ENCODE results near the gene FBF1.
"Not testable (repeated sequence)": the region's sequence is repeated elsewhere in the genome, so short reads cannot be mapped to it uniquely, and the experiment has no call there.

Gene FBF1

GRCh38 chr17:75889454-75889853 is 51.4 kb downstream of the FBF1 start:
- no peaks in the 10 kb centered on the region for H3K9me3 ChIP-seq (ENCODE audit: control insufficient read depth in 2 of 2, low read length in 2 of 2)
- H3K27me3 ChIP-seq (ENCODE audit: control insufficient read depth in 2 of 2, insufficient read depth in 2 of 2, low read length in 2 of 2): no peaks in the 10 kb centered on the region
- no peak overlapping the region for H3K4me3 ChIP-seq (ENCODE audit: low read length in 2 of 2)
- H3K27ac ChIP-seq (ENCODE audit: low read depth in 2 of 2, low read length in 2 of 2): no peak overlapping the region
- H3K9ac ChIP-seq (ENCODE audit: low read depth in 1 of 2, low read length in 2 of 2): no peak overlapping the region
- H3K4me1 ChIP-seq (ENCODE audit: control insufficient read depth in 2 of 2, insufficient read depth in 2 of 2, low read length in 2 of 2): peaks cover 0 to 2% of the 10 kb centered on the region in 2 donors
- H3K36me3 ChIP-seq (ENCODE audit: control insufficient read depth in 2 of 2, insufficient read depth in 2 of 2, low read length in 2 of 2): peaks cover 11 to 24% of the 10 kb centered on the region in 2 donors

GRCh38 chr17:75888484-75888883 is 52.4 kb downstream of the FBF1 start:
- Histone ChIP-seq H3K27ac (ENCODE audit: low read depth in 2 of 2, low read length in 2 of 2) (no peak overlapping the region), H3K4me1 (ENCODE audit: control insufficient read depth in 2 of 2, insufficient read depth in 2 of 2, low read length in 2 of 2) (no peaks in the 10 kb centered on the region), H3K4me3 (ENCODE audit: low read length in 2 of 2) (no peak overlapping the region), H3K9me3 (ENCODE audit: control insufficient read depth in 2 of 2, low read length in 2 of 2) (no peaks in the 10 kb centered on the region), H3K27me3 (ENCODE audit: control insufficient read depth in 2 of 2, insufficient read depth in 2 of 2, low read length in 2 of 2) (no peaks in the 10 kb centered on the region), H3K36me3 (ENCODE audit: control insufficient read depth in 2 of 2, insufficient read depth in 2 of 2, low read length in 2 of 2) (peaks cover 11 to 24% of the 10 kb centered on the region in 2 donors), H3K9ac (ENCODE audit: low read depth in 1 of 2, low read length in 2 of 2) (no peak overlapping the region)

GRCh38 chr17:75885860-75886259 is 55.0 kb downstream of the FBF1 start:
- not testable (repeated sequence) for H3K9me3 ChIP-seq (ENCODE audit: control insufficient read depth in 2 of 2, low read length in 2 of 2); H3K27ac ChIP-seq (ENCODE audit: low read depth in 2 of 2, low read length in 2 of 2); H3K4me3 ChIP-seq (ENCODE audit: low read length in 2 of 2); H3K27me3 ChIP-seq (ENCODE audit: control insufficient read depth in 2 of 2, insufficient read depth in 2 of 2, low read length in 2 of 2); H3K9ac ChIP-seq (ENCODE audit: low read depth in 1 of 2, low read length in 2 of 2); H3K4me1 ChIP-seq (ENCODE audit: control insufficient read depth in 2 of 2, insufficient read depth in 2 of 2, low read length in 2 of 2); H3K36me3 ChIP-seq (ENCODE audit: control insufficient read depth in 2 of 2, insufficient read depth in 2 of 2, low read length in 2 of 2)

- Histone ChIP-seq H3K27ac (ENCODE audit: low read depth in 2 of 2, low read length in 2 of 2) (no peak overlapping the region), H3K36me3 (ENCODE audit: control insufficient read depth in 2 of 2, insufficient read depth in 2 of 2, low read length in 2 of 2) (peaks cover 3 to 7% of the 10 kb centered on the region in 2 donors), H3K9ac (ENCODE audit: low read depth in 1 of 2, low read length in 2 of 2) (no peak overlapping the region), H3K4me3 (ENCODE audit: low read length in 2 of 2) (no peak overlapping the region), H3K27me3 (ENCODE audit: control insufficient read depth in 2 of 2, insufficient read depth in 2 of 2, low read length in 2 of 2) (no peaks in the 10 kb centered on the region), H3K9me3 (ENCODE audit: control insufficient read depth in 2 of 2, low read length in 2 of 2) (no peaks in the 10 kb centered on the region), H3K4me1 (ENCODE audit: control insufficient read depth in 2 of 2, insufficient read depth in 2 of 2, low read length in 2 of 2) (no peaks in the 10 kb centered on the region)
These were observed 55.4 kb downstream of the FBF1 start for GRCh38 chr17:75885431-75885830.

GRCh38 chr17:75881678-75882454 is 59.0 kb downstream of the FBF1 start:
- H3K9me3 ChIP-seq (ENCODE audit: control insufficient read depth in 2 of 2, low read length in 2 of 2): no peaks in the 10 kb centered on the region
- H3K4me3 ChIP-seq (ENCODE audit: low read length in 2 of 2): no peak overlapping the region
- no peaks in the 10 kb centered on the region for H3K27me3 ChIP-seq (ENCODE audit: control insufficient read depth in 2 of 2, insufficient read depth in 2 of 2, low read length in 2 of 2)
- H3K9ac ChIP-seq (ENCODE audit: low read depth in 1 of 2, low read length in 2 of 2): no peak overlapping the region
- peaks cover 6% of the 10 kb centered on the region in 2 donors for H3K4me1 ChIP-seq (ENCODE audit: control insufficient read depth in 2 of 2, insufficient read depth in 2 of 2, low read length in 2 of 2)
- H3K36me3 ChIP-seq (ENCODE audit: control insufficient read depth in 2 of 2, insufficient read depth in 2 of 2, low read length in 2 of 2): no peaks in the 10 kb centered on the region
- no peak overlapping the region for H3K27ac ChIP-seq (ENCODE audit: low read depth in 2 of 2, low read length in 2 of 2)

GRCh38 chr17:75880266-75880665 is 60.6 kb downstream of the FBF1 start:
- no peaks in the 10 kb centered on the region for H3K36me3 ChIP-seq (ENCODE audit: control insufficient read depth in 2 of 2, insufficient read depth in 2 of 2, low read length in 2 of 2)
- no peaks in the 10 kb centered on the region for H3K27me3 ChIP-seq (ENCODE audit: control insufficient read depth in 2 of 2, insufficient read depth in 2 of 2, low read length in 2 of 2)
- H3K9ac ChIP-seq (ENCODE audit: low read depth in 1 of 2, low read length in 2 of 2): no peak overlapping the region
- H3K9me3 ChIP-seq (ENCODE audit: control insufficient read depth in 2 of 2, low read length in 2 of 2): no peaks in the 10 kb centered on the region
- no peak overlapping the region for H3K27ac ChIP-seq (ENCODE audit: low read depth in 2 of 2, low read length in 2 of 2)
- H3K4me1 ChIP-seq (ENCODE audit: control insufficient read depth in 2 of 2, insufficient read depth in 2 of 2, low read length in 2 of 2): peaks cover 22% of the 10 kb centered on the region in 2 donors
- no peak overlapping the region for H3K4me3 ChIP-seq (ENCODE audit: low read length in 2 of 2)

GRCh38 chr17:75878174-75878998 is 62.5 kb downstream of the FBF1 start, which contains the start of gene TRIM47:
TRIM47 (minus strand) TSS chr17:75878581; CDS start chr17:75878548, 33 bp downstream.
- no peaks in the 10 kb centered on the region for H3K9me3 ChIP-seq (ENCODE audit: control insufficient read depth in 2 of 2, low read length in 2 of 2)
- peak within 1 kb of the TSS; percentile 84 to 85 for H3K4me3 ChIP-seq (ENCODE audit: low read length in 2 of 2)
- H3K9ac ChIP-seq (ENCODE audit: low read depth in 1 of 2, low read length in 2 of 2): peak within 1 kb of the TSS; percentile 66 to 87
- peaks cover 28% of the 10 kb centered on the region in 2 donors for H3K4me1 ChIP-seq (ENCODE audit: control insufficient read depth in 2 of 2, insufficient read depth in 2 of 2, low read length in 2 of 2)
- H3K36me3 ChIP-seq (ENCODE audit: control insufficient read depth in 2 of 2, insufficient read depth in 2 of 2, low read length in 2 of 2): peaks cover 5 to 7% of the 10 kb centered on the region in 2 donors
- H3K27ac ChIP-seq (ENCODE audit: low read depth in 2 of 2, low read length in 2 of 2): peak within 1 kb of the TSS; percentile 95 to 97
- no peaks in the 10 kb centered on the region for H3K27me3 ChIP-seq (ENCODE audit: control insufficient read depth in 2 of 2, insufficient read depth in 2 of 2, low read length in 2 of 2)

GRCh38 chr17:75877752-75878173 is 63.1 kb downstream of the FBF1 start:
- Histone ChIP-seq H3K27ac (ENCODE audit: low read depth in 2 of 2, low read length in 2 of 2) (peak overlapping the region; percentile 95 to 97), H3K36me3 (ENCODE audit: control insufficient read depth in 2 of 2, insufficient read depth in 2 of 2, low read length in 2 of 2) (peaks cover 5 to 7% of the 10 kb centered on the region in 2 donors), H3K4me1 (ENCODE audit: control insufficient read depth in 2 of 2, insufficient read depth in 2 of 2, low read length in 2 of 2) (peaks cover 33% of the 10 kb centered on the region in 2 donors), H3K9me3 (ENCODE audit: control insufficient read depth in 2 of 2, low read length in 2 of 2) (no peaks in the 10 kb centered on the region), H3K27me3 (ENCODE audit: control insufficient read depth in 2 of 2, insufficient read depth in 2 of 2, low read length in 2 of 2) (no peaks in the 10 kb centered on the region), H3K4me3 (ENCODE audit: low read length in 2 of 2) (peak overlapping the region; percentile 84 to 85), H3K9ac (ENCODE audit: low read depth in 1 of 2, low read length in 2 of 2) (peak overlapping the region; percentile 66 to 87)

GRCh38 chr17:75876938-75877751 is 63.7 kb downstream of the FBF1 start:
- Histone ChIP-seq H3K4me1 (ENCODE audit: control insufficient read depth in 2 of 2, insufficient read depth in 2 of 2, low read length in 2 of 2) (peaks cover 39 to 40% of the 10 kb centered on the region in 2 donors), H3K36me3 (ENCODE audit: control insufficient read depth in 2 of 2, insufficient read depth in 2 of 2, low read length in 2 of 2) (peaks cover 5 to 7% of the 10 kb centered on the region in 2 donors), H3K9me3 (ENCODE audit: control insufficient read depth in 2 of 2, low read length in 2 of 2) (no peaks in the 10 kb centered on the region), H3K4me3 (ENCODE audit: low read length in 2 of 2) (peak overlapping the region; percentile 84 to 85), H3K9ac (ENCODE audit: low read depth in 1 of 2, low read length in 2 of 2) (peak overlapping the region; percentile 66 to 87), H3K27ac (ENCODE audit: low read depth in 2 of 2, low read length in 2 of 2) (peak overlapping the region; percentile 95 to 97), H3K27me3 (ENCODE audit: control insufficient read depth in 2 of 2, insufficient read depth in 2 of 2, low read length in 2 of 2) (no peaks in the 10 kb centered on the region)

Measured in mucosa of rectum (tissue), 2 donors.